DND-41 (cell line): ENCODE measurements around the gene GNB1L.

Experiments
- ATAC-seq: fragments of 200-7000 bp; cut with Tn5 transposase; 3 replicates; pipeline ENCODE4 v1.9.1; 2021; ENCODE audit warnings: low read depth; ENCODE audit not compliant: insufficient read depth
- DNase-seq: peaks from one replicate; pipeline ENCODE4 v3.0.0-alpha.2; 2020
- H2AFZ ChIP-seq: 2 replicates; pipeline ENCODE4 v1.6.0; 2012; ENCODE audit warnings: low read depth, low read length
- H3K27ac ChIP-seq: 2 replicates; pipeline ENCODE4 v1.5.1; 2012; ENCODE audit warnings: low read length, inconsistent platforms
- H3K27me3 ChIP-seq: fragments of 200-600 bp; sonication (generic); 2 replicates; pipeline ENCODE4 v1.6.0; 2012; ENCODE audit warnings: low read length, mild to moderate bottlenecking, inconsistent platforms; ENCODE audit not compliant: insufficient read depth, poor library complexity
- H3K36me3 ChIP-seq: 2 replicates; pipeline ENCODE4 v1.5.1; 2012; ENCODE audit warnings: low read length, inconsistent platforms; ENCODE audit not compliant: insufficient read depth
- H3K4me1 ChIP-seq: 2 replicates; pipeline ENCODE4 v1.5.1; 2012; ENCODE audit warnings: mild to moderate bottlenecking, low read length; ENCODE audit not compliant: insufficient read depth
- H3K4me2 ChIP-seq: 2 replicates; pipeline ENCODE4 v1.6.0; 2012; ENCODE audit warnings: mild to moderate bottlenecking, moderate library complexity, low read length, inconsistent platforms; ENCODE audit not compliant: insufficient read depth
- H3K4me3 ChIP-seq, 2 experiments: fragments of 200-600 bp in 1 of 2; shearing (Covaris generic) in 1 of 2; 2 replicates each; pipeline ENCODE4 v1.5.1; 2012 to 2016; ENCODE audit warnings: inconsistent platforms in 2 of 2, low read length in 2 of 2, mild to moderate bottlenecking in 2 of 2, low read depth in 1 of 2, moderate library complexity in 1 of 2
- H3K79me2 ChIP-seq: 2 replicates; pipeline ENCODE4 v1.6.0; 2012; ENCODE audit warnings: low read length, inconsistent platforms; ENCODE audit not compliant: insufficient read depth
- H3K9ac ChIP-seq: 2 replicates; pipeline ENCODE4 v1.6.0; 2012; ENCODE audit warnings: low read depth, mild to moderate bottlenecking, inconsistent platforms, low read length, moderate library complexity
- H3K9me3 ChIP-seq: 2 replicates; pipeline ENCODE4 v1.5.1; 2012; ENCODE audit warnings: low read length, moderate library complexity, mild to moderate bottlenecking, inconsistent platforms; ENCODE audit not compliant: insufficient read depth, severe bottlenecking
- H4K20me1 ChIP-seq: 2 replicates; pipeline ENCODE4 v1.6.0; 2012; ENCODE audit warnings: low read length; ENCODE audit not compliant: insufficient read depth
- CTCF ChIP-seq: IDR thresholded peaks from 2 replicates; pipeline ENCODE4 v1.5.1; 2012; ENCODE audit warnings: borderline replicate concordance, low read length, moderate library complexity, mild to moderate bottlenecking; ENCODE audit not compliant: poor library complexity, severe bottlenecking; ENCODE audit errors: extremely low read depth
- EZH2 ChIP-seq: IDR thresholded peaks from 3 replicates; pipeline ENCODE4 v1.6.1; 2012; ENCODE audit warnings: borderline replicate concordance, low read depth, mild to moderate bottlenecking, moderate library complexity, low read length, inconsistent platforms; ENCODE audit not compliant: severe bottlenecking

Gene GNB1L

DNA sequence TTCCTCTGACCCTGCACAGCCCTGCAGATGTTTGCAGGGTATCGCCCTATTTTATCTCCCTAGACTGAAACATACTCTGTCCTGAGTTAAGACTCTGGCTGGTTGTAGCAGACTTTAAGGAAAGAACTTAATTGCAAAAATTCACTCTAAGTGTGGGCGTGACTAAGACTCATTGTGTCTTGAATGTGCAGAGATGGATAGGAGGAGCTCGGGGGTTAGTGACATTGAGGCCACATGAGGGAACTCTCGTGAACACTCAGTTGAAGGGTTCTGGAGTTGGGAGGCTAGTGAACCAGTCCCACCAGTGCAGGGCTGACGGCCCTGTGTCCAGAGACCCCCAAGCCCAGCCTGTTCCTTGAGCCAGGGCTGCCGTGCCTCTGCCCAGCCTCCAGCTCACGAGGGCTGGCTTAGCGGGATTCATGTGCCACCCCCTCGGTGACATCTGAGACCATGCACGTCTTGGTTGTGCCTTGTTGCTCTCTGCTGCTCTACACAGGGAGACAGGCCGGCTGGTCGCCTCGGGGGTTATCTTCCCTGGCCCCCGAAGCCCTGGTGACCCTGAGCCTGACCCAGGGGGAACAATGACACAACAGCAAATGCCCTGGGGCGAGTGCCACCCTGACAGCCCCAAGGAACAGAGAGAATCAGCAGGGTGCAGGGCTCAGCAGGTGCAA lies 105.5 kb downstream of the GNB1L start:
- no peaks in the 10 kb centered on the region for H3K9me3 ChIP-seq
- H3K79me2 ChIP-seq = no peaks in the 10 kb centered on the region
- no peak overlapping the region for H3K27ac ChIP-seq
- TF ChIP-seq EZH2 = no peak
- no peak for TF ChIP-seq CTCF
- H4K20me1 ChIP-seq = peaks cover 4% of the 10 kb centered on the region
- H3K4me3 ChIP-seq = no peak overlapping the region
- no peak overlapping the region for H3K9ac ChIP-seq
- DNase-seq (no peak), ATAC-seq (no peak)
- H3K4me1 ChIP-seq = no peaks in the 10 kb centered on the region
- H3K27me3 ChIP-seq = no peaks in the 10 kb centered on the region
- no peak overlapping the region for H3K4me2 ChIP-seq
- no peak overlapping the region for H2AFZ ChIP-seq
- no peaks in the 10 kb centered on the region for H3K36me3 ChIP-seq

- no peaks in the 10 kb centered on the region for H3K36me3 ChIP-seq
- H3K9ac ChIP-seq = no peak overlapping the region
- H3K4me2 ChIP-seq = no peak overlapping the region
- H3K27me3 ChIP-seq = no peaks in the 10 kb centered on the region
- no peak overlapping the region for H2AFZ ChIP-seq
- no peaks in the 10 kb centered on the region for H3K9me3 ChIP-seq
- TF ChIP-seq EZH2 (no peak), CTCF (no peak)
- no peak overlapping the region for H3K27ac ChIP-seq
- H3K4me1 ChIP-seq = no peaks in the 10 kb centered on the region
- DNase-seq (no peak), ATAC-seq (no peak)
- no peaks in the 10 kb centered on the region; the same call in none of the 2 replicates for H4K20me1 ChIP-seq
- H3K4me3 ChIP-seq = no peak overlapping the region
- no peaks in the 10 kb centered on the region for H3K79me2 ChIP-seq
Measured at GRCh38 chr22:19748139-19748538, 106.5 kb downstream of the GNB1L start.

DNA sequence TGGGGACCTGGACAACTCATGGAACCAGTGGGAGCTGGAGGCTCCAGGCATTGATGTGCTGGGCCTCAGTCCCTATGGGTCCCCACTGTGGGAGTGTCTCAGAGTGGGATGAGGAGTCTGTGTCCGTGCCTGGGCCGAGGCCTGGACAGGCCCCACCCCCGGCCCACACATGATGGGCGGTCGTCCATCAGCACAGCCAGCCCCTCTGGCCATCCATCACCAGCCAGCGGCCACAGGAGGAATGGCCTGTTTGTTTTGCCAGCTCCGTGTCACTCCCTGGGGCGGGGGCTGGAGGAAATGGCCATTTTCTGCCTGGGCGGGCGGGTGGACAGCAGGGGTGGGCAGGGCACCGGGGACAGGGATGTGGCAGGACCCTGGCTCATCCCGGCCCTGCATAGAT lies 107.1 kb downstream of the GNB1L start:
- TF ChIP-seq CTCF = no peak
- TF ChIP-seq EZH2 = no peak
- Histone ChIP-seq H3K4me3 (no peak overlapping the region), H3K4me2 (no peak overlapping the region), H3K27ac (no peak overlapping the region), H3K4me1 (no peaks in the 10 kb centered on the region), H3K27me3 (no peaks in the 10 kb centered on the region), H4K20me1 (no peaks in the 10 kb centered on the region; the same call in none of the 2 replicates), H3K9me3 (no peaks in the 10 kb centered on the region), H2AFZ (no peak overlapping the region), H3K9ac (no peak overlapping the region), H3K36me3 (no peaks in the 10 kb centered on the region), H3K79me2 (no peaks in the 10 kb centered on the region)
- DNase-seq (no peak), ATAC-seq (no peak)

- Histone ChIP-seq H3K27ac (no peak overlapping the region), H3K9ac (no peak overlapping the region), H4K20me1 (no peaks in the 10 kb centered on the region; the same call in 1 of the 2 replicates), H3K4me2 (no peak overlapping the region), H3K9me3 (no peaks in the 10 kb centered on the region), H3K4me3 (no peak overlapping the region), H3K27me3 (no peaks in the 10 kb centered on the region), H2AFZ (no peak overlapping the region), H3K4me1 (no peaks in the 10 kb centered on the region), H3K36me3 (no peaks in the 10 kb centered on the region), H3K79me2 (no peaks in the 10 kb centered on the region)
- TF ChIP-seq CTCF (no peak), EZH2 (no peak)
- no peak for ATAC-seq
- DNase-seq = no peak
Measured at GRCh38 chr22:19746726-19747125, 107.9 kb downstream of the GNB1L start.
